CD14-positive monocyte (primary cell): ENCODE results near the gene F7. TPM values are rescaled to one million over a fixed set of nuclear protein-coding genes. Genes with fewer than 3 reads are reported as not detected.

Experiments
- DNase-seq, 3 donors: peaks; one replicate each; pipeline ENCODE4 v3.0.0-alpha.2; 2011 to 2022
- H2AFZ ChIP-seq: 2 replicates; pipeline ENCODE4 v1.6.0; 2012; ENCODE audit warnings: mild to moderate bottlenecking, low read depth, low read length, inconsistent platforms; ENCODE audit not compliant: insufficient read depth, poor library complexity, severe bottlenecking
- H3K27ac ChIP-seq, 2 donors: 1 replicate in 1 of 2; 2 replicates in 1 of 2; pipeline ENCODE4 v1.5.1; 2012 to 2013; ENCODE audit warnings: low read length in 2 of 2, control low read depth in 1 of 2, inconsistent platforms in 1 of 2, low read depth in 1 of 2, mild to moderate bottlenecking in 1 of 2
- H3K27me3 ChIP-seq, 2 donors: one replicate each; pipeline versions ENCODE4 v1.6.0 to v1.6.1; 2011 to 2013; ENCODE audit warnings: low read length in 2 of 2; ENCODE audit not compliant: control insufficient read depth in 2 of 2, insufficient read depth in 2 of 2
- H3K36me3 ChIP-seq, 2 donors: replicated peaks in 1 of 2; 1 replicate in 1 of 2; 2 replicates in 1 of 2; pipeline versions ENCODE4 v1.5.1 to v1.6.1; 2012 to 2013; ENCODE audit warnings: low read length in 2 of 2, control low read depth in 1 of 2, inconsistent platforms in 1 of 2, mild to moderate bottlenecking in 1 of 2; ENCODE audit not compliant: insufficient read depth in 2 of 2, control insufficient read depth in 1 of 2
- H3K4me1 ChIP-seq, 2 donors: 1 replicate in 1 of 2; 2 replicates in 1 of 2; pipeline versions ENCODE4 v1.5.1 to v1.6.1; 2012 to 2013; ENCODE audit warnings: low read length in 2 of 2, control low read depth in 1 of 2, inconsistent platforms in 1 of 2, mild to moderate bottlenecking in 1 of 2, moderate library complexity in 1 of 2; ENCODE audit not compliant: insufficient read depth in 2 of 2, control insufficient read depth in 1 of 2
- H3K4me2 ChIP-seq: replicated peaks from 2 replicates; pipeline ENCODE3; 2012; ENCODE audit warnings: low read length, moderate library complexity, mild to moderate bottlenecking; ENCODE audit not compliant: poor library complexity, severe bottlenecking; ENCODE audit errors: extremely low read depth
- H3K4me3 ChIP-seq, 3 experiments: fragments of 200-600 bp in 1 of 3; sonication (generic) in 1 of 3; replicated peaks in 1 of 3; 1 replicate in 2 of 3; 2 replicates in 1 of 3; pipeline ENCODE4 v1.5.1; 2011 to 2013; ENCODE audit warnings: low read length in 3 of 3, mild to moderate bottlenecking in 3 of 3, control low read depth in 2 of 3, low read depth in 2 of 3, inconsistent platforms in 1 of 3, moderate library complexity in 1 of 3
- H3K79me2 ChIP-seq: 2 replicates; pipeline ENCODE4 v1.6.0; 2012; ENCODE audit warnings: mild to moderate bottlenecking, control low read depth, inconsistent platforms, low read length, moderate library complexity; ENCODE audit not compliant: insufficient read depth
- H3K9ac ChIP-seq: 2 replicates; pipeline ENCODE4 v1.6.0; 2017; ENCODE audit warnings: low read length, mild to moderate bottlenecking; ENCODE audit not compliant: insufficient read depth, poor library complexity, severe bottlenecking
- H3K9me3 ChIP-seq, 2 donors: replicated peaks in 1 of 2; 1 replicate in 1 of 2; 2 replicates in 1 of 2; pipeline versions ENCODE4 v1.5.1 to v1.6.1; 2012 to 2013; ENCODE audit warnings: low read length in 2 of 2, control low read depth in 1 of 2; ENCODE audit not compliant: control insufficient read depth in 1 of 2, insufficient read depth in 1 of 2
- H4K20me1 ChIP-seq: 2 replicates; pipeline ENCODE4 v1.6.0; 2012; ENCODE audit warnings: mild to moderate bottlenecking, low read length, control low read depth, moderate library complexity; ENCODE audit not compliant: insufficient read depth
- H3K27ac Mint-ChIP-seq, 7 donors: one replicate each; pipeline ENCODE4 v1.8.0; 2020; ENCODE audit warnings: mild to moderate bottlenecking in 7 of 7, mixed read lengths in 7 of 7, moderate library complexity in 6 of 7, inconsistent platforms in 2 of 7
- H3K27me3 Mint-ChIP-seq, 3 donors: one replicate each; pipeline ENCODE4 v1.8.0; 2021 to 2022; ENCODE audit warnings: low read depth in 3 of 3, mild to moderate bottlenecking in 3 of 3, mixed read lengths in 3 of 3, moderate library complexity in 3 of 3, inconsistent platforms in 1 of 3
- H3K36me3 Mint-ChIP-seq, 2 donors: one replicate each; pipeline ENCODE4 v1.8.0; 2020; ENCODE audit warnings: mixed read lengths in 2 of 2, inconsistent platforms in 1 of 2, mild to moderate bottlenecking in 1 of 2
- H3K4me1 Mint-ChIP-seq: one replicate; pipeline ENCODE4 v1.8.0; 2020; ENCODE audit warnings: mild to moderate bottlenecking, mixed read lengths
- H3K4me3 Mint-ChIP-seq, 2 donors: one replicate each; pipeline ENCODE4 v1.8.0; 2020; ENCODE audit warnings: mild to moderate bottlenecking in 2 of 2, mixed read lengths in 2 of 2, moderate library complexity in 1 of 2
- H3K9me3 Mint-ChIP-seq, 7 donors: one replicate each; pipeline ENCODE4 v1.8.0; 2020 to 2022; ENCODE audit warnings: mixed read lengths in 7 of 7, mild to moderate bottlenecking in 6 of 7, moderate library complexity in 6 of 7, inconsistent platforms in 2 of 7
- WGBS: methylation state at CpG from one replicate; pipeline ENCODE4 v1.1.5; 2013; ENCODE audit warnings: missing lambda C conversion rate; ENCODE audit not compliant: insufficient coverage; 5-methylcytosine and 5-hydroxymethylcytosine counted together
- intact Hi-C, 2 donors: fragments of 100-400 bp; cut with micrococcal nuclease; formaldehyde crosslinking; loops; one replicate each; pipeline versions ENCODE4 v1.15.0 to v1.15.1; 2023
- polyA plus RNA-seq, 3 donors: library from polyadenylated mRNA; depleted of rRNA in 1 of 3; unstranded in 2 of 3; stranded (reverse) in 1 of 3; fragments of 300-500 nt in 2 of 3; fragments of >200 nt in 1 of 3; fragmentation: Illumina TruSeq in 2 of 3; gene quantifications; 1 replicate in 2 of 3; 2 replicates in 1 of 3; pipeline ENCODE4 v1.2.3, GENCODE V29; 2012 to 2021
- TF ChIP-seq, protein P1 (sequence below): fragments of 200-600 bp; IDR thresholded peaks from one replicate; pipeline ENCODE4 v1.8.0; 2022; ENCODE audit warnings: antibody characterized with exemption, mild to moderate bottlenecking

Gene F7
- polyA plus RNA-seq, 3 donors = not detected

DNA sequence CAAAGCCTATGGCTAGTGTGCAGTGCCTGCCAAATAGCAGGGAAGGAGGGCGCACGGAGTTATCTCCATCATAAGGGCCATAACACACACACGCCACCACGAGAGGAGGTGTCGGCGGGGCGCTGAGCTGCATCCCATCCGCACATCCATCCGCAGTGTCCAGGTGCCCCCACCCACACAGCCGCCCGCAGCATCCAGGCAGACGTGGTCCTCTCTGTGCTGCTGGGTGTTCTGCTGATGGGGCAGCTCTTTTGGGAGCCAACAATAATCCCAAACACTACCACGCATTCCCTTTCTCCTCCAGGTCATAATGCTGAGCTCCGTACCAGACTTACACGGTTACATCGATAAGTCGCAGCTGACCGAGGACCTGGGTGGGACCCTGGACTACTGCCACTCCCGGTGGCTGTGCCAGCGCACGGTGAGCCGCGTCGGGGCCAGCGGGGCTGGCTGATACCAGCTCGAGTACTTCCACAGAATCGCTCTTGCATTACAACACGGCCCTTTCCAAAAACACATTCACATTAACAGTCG is 41.5 kb upstream of the F7 start:
- Mint-ChIP-seq H3K27ac (no peak overlapping the region), H3K36me3 (no peaks in the 10 kb centered on the region), H3K4me3 (no peak overlapping the region), H3K9me3 (peaks cover 0 to 3% (median 0%) of the 10 kb centered on the region in 7 donors), H3K4me1 (no peaks in the 10 kb centered on the region), H3K27me3 (peaks cover 0 to 2% (median 0%) of the 10 kb centered on the region in 3 donors)
- H3K4me2 ChIP-seq = no peak overlapping the region
- WGBS = 95% methylated on average over 18 of the region's 29 CpGs
- no peak overlapping the region for H3K4me3 ChIP-seq
- H3K27me3 ChIP-seq = no peaks in the 10 kb centered on the region
- no peaks in the 10 kb centered on the region for H3K9me3 ChIP-seq
- no peak overlapping the region for H3K27ac ChIP-seq
- intact Hi-C loops = no loop called here
- no peaks in the 10 kb centered on the region for H3K36me3 ChIP-seq
- H3K79me2 ChIP-seq = no peaks in the 10 kb centered on the region
- H4K20me1 ChIP-seq = no peaks in the 10 kb centered on the region
- H3K4me1 ChIP-seq = no peaks in the 10 kb centered on the region
- no peak overlapping the region for H3K9ac ChIP-seq
- TF ChIP-seq, protein P1, sequence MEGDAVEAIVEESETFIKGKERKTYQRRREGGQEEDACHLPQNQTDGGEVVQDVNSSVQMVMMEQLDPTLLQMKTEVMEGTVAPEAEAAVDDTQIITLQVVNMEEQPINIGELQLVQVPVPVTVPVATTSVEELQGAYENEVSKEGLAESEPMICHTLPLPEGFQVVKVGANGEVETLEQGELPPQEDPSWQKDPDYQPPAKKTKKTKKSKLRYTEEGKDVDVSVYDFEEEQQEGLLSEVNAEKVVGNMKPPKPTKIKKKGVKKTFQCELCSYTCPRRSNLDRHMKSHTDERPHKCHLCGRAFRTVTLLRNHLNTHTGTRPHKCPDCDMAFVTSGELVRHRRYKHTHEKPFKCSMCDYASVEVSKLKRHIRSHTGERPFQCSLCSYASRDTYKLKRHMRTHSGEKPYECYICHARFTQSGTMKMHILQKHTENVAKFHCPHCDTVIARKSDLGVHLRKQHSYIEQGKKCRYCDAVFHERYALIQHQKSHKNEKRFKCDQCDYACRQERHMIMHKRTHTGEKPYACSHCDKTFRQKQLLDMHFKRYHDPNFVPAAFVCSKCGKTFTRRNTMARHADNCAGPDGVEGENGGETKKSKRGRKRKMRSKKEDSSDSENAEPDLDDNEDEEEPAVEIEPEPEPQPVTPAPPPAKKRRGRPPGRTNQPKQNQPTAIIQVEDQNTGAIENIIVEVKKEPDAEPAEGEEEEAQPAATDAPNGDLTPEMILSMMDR = no peak
- no peak for DNase-seq
- no peak overlapping the region for H2AFZ ChIP-seq

DNA sequence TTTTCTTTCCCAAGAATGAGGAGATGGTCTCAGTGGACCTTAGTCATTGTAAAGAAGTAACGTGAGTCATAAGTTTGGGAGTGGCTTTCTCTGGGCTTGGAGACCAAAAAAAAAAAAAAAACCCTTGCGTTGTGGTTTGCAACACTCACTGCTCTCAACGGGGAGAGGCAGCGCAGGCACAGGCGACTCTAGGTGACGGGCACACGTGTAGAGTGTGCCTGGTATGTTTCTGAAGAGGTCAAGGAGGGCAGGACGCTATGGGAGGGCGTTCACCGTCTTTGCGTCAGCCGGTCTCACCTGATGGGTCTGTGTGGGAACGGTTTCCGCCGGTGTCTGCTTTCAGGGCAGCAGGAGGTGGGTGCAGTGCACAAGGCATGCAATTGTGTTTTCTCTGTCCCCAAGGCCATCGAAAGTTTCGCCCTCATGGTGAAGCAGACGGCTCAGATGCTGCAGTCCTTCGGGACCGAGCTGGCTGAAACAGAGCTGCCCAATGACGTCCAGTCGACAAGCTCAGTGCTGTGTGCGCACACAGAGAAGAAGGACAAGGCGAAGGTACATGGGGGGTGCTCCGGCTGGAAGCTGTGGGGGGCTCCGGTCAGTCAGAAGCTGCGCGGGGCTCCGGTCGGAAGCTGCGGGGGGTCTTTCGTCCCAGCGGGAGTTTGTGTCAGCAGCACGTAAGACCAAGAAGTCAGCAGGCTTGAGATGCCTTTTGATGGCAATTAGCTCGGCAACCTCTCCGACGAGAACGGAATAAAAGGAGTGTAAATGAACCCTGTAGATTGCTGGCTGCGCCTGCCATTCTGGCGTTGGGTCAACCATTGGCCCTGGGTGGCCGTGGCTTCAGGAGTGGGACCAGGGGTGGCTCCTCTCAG is 40.8 kb upstream of the F7 start:
- peaks cover 0 to 3% (median 0%) of the 10 kb centered on the region in 7 donors for H3K9me3 Mint-ChIP-seq
- DNase-seq = no peak

More for the DNA sequence above, 40.8 kb upstream of the F7 start:
- no peaks in the 10 kb centered on the region for H3K4me1 ChIP-seq
- no peaks in the 10 kb centered on the region for H3K9me3 ChIP-seq
- no peaks in the 10 kb centered on the region for H3K4me1 Mint-ChIP-seq
- TF ChIP-seq, protein P1 = no peak
- no peak overlapping the region for H3K4me3 ChIP-seq
- H3K9ac ChIP-seq = no peak overlapping the region
- H3K79me2 ChIP-seq = no peaks in the 10 kb centered on the region
- H3K36me3 ChIP-seq = no peaks in the 10 kb centered on the region
- no peak overlapping the region for H2AFZ ChIP-seq
- peaks cover 0 to 2% (median 0%) of the 10 kb centered on the region in 3 donors for H3K27me3 Mint-ChIP-seq
- no peaks in the 10 kb centered on the region for H3K36me3 Mint-ChIP-seq
- H3K27ac Mint-ChIP-seq = no peak overlapping the region
- no peaks in the 10 kb centered on the region for H3K27me3 ChIP-seq
- 93% methylated on average over 41 of the region's 41 CpGs for WGBS
- no peak overlapping the region for H3K27ac ChIP-seq
- no peak overlapping the region for H3K4me2 ChIP-seq
- intact Hi-C loops = no loop called here
- no peak overlapping the region for H3K4me3 Mint-ChIP-seq
- no peaks in the 10 kb centered on the region for H4K20me1 ChIP-seq
